Activated CD4-positive, alpha-beta memory T cell treated with anti-CD3 and anti-CD28 coated beads for 36 hours (primary cell): ENCODE data around the gene DNAJA2. TPM values are rescaled to one million over a fixed set of nuclear protein-coding genes. Genes with fewer than 3 reads are reported as not detected.

Experiments
- CTCF ChIA-PET: fragments of 350-600 bp; sonication (Branson Sonifier 250); formaldehyde crosslinking; loops from one replicate; lab custom pipeline; 2021; ENCODE audit warnings: antibody characterized with exemption, inconsistent platforms; lab: Charles Lee
- POLR2A ChIA-PET: fragments of 350-600 bp; sonication (Branson Sonifier 250); formaldehyde crosslinking; loops from one replicate; lab custom pipeline; 2021; ENCODE audit warnings: antibody characterized with exemption; lab: Charles Lee
- DNase-seq: peaks from one replicate; pipeline ENCODE4 v3.0.0-alpha.2; 2020
- H3K27ac Mint-ChIP-seq: one replicate; pipeline ENCODE4 v1.8.0; 2021; ENCODE audit warnings: mixed read lengths
- H3K27me3 Mint-ChIP-seq: one replicate; pipeline ENCODE4 v1.8.0; 2021; ENCODE audit warnings: mixed read lengths
- H3K36me3 Mint-ChIP-seq: one replicate; pipeline ENCODE4 v1.8.0; 2021; ENCODE audit warnings: mixed read lengths
- H3K4me1 Mint-ChIP-seq: one replicate; pipeline ENCODE4 v1.8.0; 2021; ENCODE audit warnings: low read depth, mixed read lengths
- H3K4me3 Mint-ChIP-seq: one replicate; pipeline ENCODE4 v1.8.0; 2021; ENCODE audit warnings: mild to moderate bottlenecking, mixed read lengths
- H3K9me3 Mint-ChIP-seq: one replicate; pipeline ENCODE4 v1.8.0; 2021; ENCODE audit warnings: mixed read lengths
- intact Hi-C: fragments of 100-400 bp; cut with micrococcal nuclease; formaldehyde crosslinking; loops from one replicate; pipeline ENCODE4 v1.15.1; 2023
- total RNA-seq, 2 experiments: library from RNA; stranded (reverse); gene quantifications; one replicate each; pipeline ENCODE4 v1.2.3, GENCODE V29; 2021

DNAJA2 gene
- total RNA-seq, 2 experiments from 2014 or later, result 78.9 to 80.6 TPM

- no peak for DNase-seq
- Mint-ChIP-seq H3K27me3 (no peaks in the 10 kb centered on the region), H3K36me3 (peaks cover 26% of the 10 kb centered on the region), H3K27ac (no peak overlapping the region), H3K4me1 (no peaks in the 10 kb centered on the region), H3K4me3 (no peak overlapping the region), H3K9me3 (no peaks in the 10 kb centered on the region)
- ChIA-PET POLR2A (no interaction called here), CTCF (interaction anchor here (0.7 to 7.7 kb wide), 4 partner anchors 32 to 250 kb away, joined by 3 to 59 read pairs (median 3); no protein-coding TSS in a partner anchor)
- intact Hi-C loops, result loop anchor here (10.0 kb wide), 1 partner anchor 372 kb away; no protein-coding TSS in a partner anchor
Measured at GRCh38 chr16:46927273-46927672, 46.2 kb downstream of the DNAJA2 start.

GRCh38 chr16:46926470-46927225, 46.8 kb downstream of the DNAJA2 start:
- intact Hi-C loops, result loop anchor here (10.0 kb wide), 1 partner anchor 372 kb away; no protein-coding TSS in a partner anchor
- ChIA-PET POLR2A (no interaction called here), CTCF (interaction anchor here (0.7 to 7.7 kb wide), 4 partner anchors 31 to 253 kb away, joined by 3 to 59 read pairs (median 4); no protein-coding TSS in a partner anchor)
- Mint-ChIP-seq H3K27me3 (no peaks in the 10 kb centered on the region), H3K4me1 (no peaks in the 10 kb centered on the region), H3K27ac (no peak overlapping the region), H3K36me3 (peaks cover 29% of the 10 kb centered on the region), H3K9me3 (no peaks in the 10 kb centered on the region), H3K4me3 (no peak overlapping the region)
- no peak for DNase-seq

- intact Hi-C loops, result loop anchor here (10.0 kb wide), 1 partner anchor 370 kb away; no protein-coding TSS in a partner anchor
- Mint-ChIP-seq H3K9me3 (no peaks in the 10 kb centered on the region), H3K27ac (no peak overlapping the region), H3K4me1 (peaks cover 2% of the 10 kb centered on the region), H3K36me3 (peaks cover 32% of the 10 kb centered on the region), H3K27me3 (no peaks in the 10 kb centered on the region), H3K4me3 (no peak overlapping the region)
- CTCF ChIA-PET, result interaction anchor here (1.9 to 7.7 kb wide), 2 partner anchors 16 to 71 kb away, joined by 5 to 59 read pairs; no protein-coding TSS in a partner anchor
- POLR2A ChIA-PET, result no interaction called here
- DNase-seq, result no peak
Measured at GRCh38 chr16:46924402-46924801, 49.1 kb downstream of the DNAJA2 start.

- intact Hi-C loops, result loop anchor here (10.0 kb wide), 1 partner anchor 369 kb away; no protein-coding TSS in a partner anchor
- ChIA-PET POLR2A (no interaction called here), CTCF (interaction anchor here (0.5 to 7.7 kb wide), 2 partner anchors 16 to 70 kb away, joined by 3 to 59 read pairs; no protein-coding TSS in a partner anchor)
- no peak overlapping the region for H3K27ac Mint-ChIP-seq
- H3K27me3 Mint-ChIP-seq, result no peaks in the 10 kb centered on the region
- peaks cover 33% of the 10 kb centered on the region for H3K36me3 Mint-ChIP-seq
- no peak overlapping the region for H3K4me3 Mint-ChIP-seq
- DNase-seq, result no peak
- H3K9me3 Mint-ChIP-seq, result no peaks in the 10 kb centered on the region
- H3K4me1 Mint-ChIP-seq, result peaks cover 9% of the 10 kb centered on the region
Measured at GRCh38 chr16:46923513-46924295, 49.8 kb downstream of the DNAJA2 start.

GRCh38 chr16:46922239-46922638, 51.2 kb downstream of the DNAJA2 start:
- H3K27me3 Mint-ChIP-seq, result no peaks in the 10 kb centered on the region
- intact Hi-C loops, result loop anchor here (10.0 kb wide), 1 partner anchor 367 kb away; no protein-coding TSS in a partner anchor
- no peak overlapping the region for H3K4me3 Mint-ChIP-seq
- H3K9me3 Mint-ChIP-seq, result no peaks in the 10 kb centered on the region
- H3K4me1 Mint-ChIP-seq, result peaks cover 10% of the 10 kb centered on the region
- no peak for DNase-seq
- H3K36me3 Mint-ChIP-seq, result peaks cover 28% of the 10 kb centered on the region
- POLR2A ChIA-PET, result no interaction called here
- H3K27ac Mint-ChIP-seq, result no peak overlapping the region
- CTCF ChIA-PET, result interaction anchor here (1.1 to 1.3 kb wide), 2 partner anchors 13 to 68 kb away, joined by 3 to 7 read pairs; no protein-coding TSS in a partner anchor

GRCh38 chr16:46920402-46921068, 52.9 kb downstream of the DNAJA2 start:
- Mint-ChIP-seq H3K4me1 (peaks cover 10% of the 10 kb centered on the region), H3K4me3 (no peak overlapping the region), H3K27me3 (no peaks in the 10 kb centered on the region), H3K27ac (no peak overlapping the region), H3K9me3 (no peaks in the 10 kb centered on the region), H3K36me3 (peaks cover 26% of the 10 kb centered on the region)
- DNase-seq, result no peak
- POLR2A ChIA-PET, result no interaction called here
- CTCF ChIA-PET, result interaction anchor here (4.1 to 4.4 kb wide), 2 partner anchors 9 to 67 kb away, joined by 17 to 27 read pairs; no protein-coding TSS in a partner anchor
- intact Hi-C loops, result loop anchor here (10.0 kb wide), 1 partner anchor 366 kb away; no protein-coding TSS in a partner anchor

GRCh38 chr16:46918905-46919792, 54.3 kb downstream of the DNAJA2 start:
- CTCF ChIA-PET, result interaction anchor here (0.7 to 4.4 kb wide), 4 partner anchors 10 to 245 kb away, joined by 3 to 27 read pairs (median 10); no protein-coding TSS in a partner anchor
- POLR2A ChIA-PET, result no interaction called here
- no peaks in the 10 kb centered on the region for H3K9me3 Mint-ChIP-seq
- H3K27ac Mint-ChIP-seq, result no peak overlapping the region
- no peak overlapping the region for H3K4me3 Mint-ChIP-seq
- H3K36me3 Mint-ChIP-seq, result peaks cover 28% of the 10 kb centered on the region
- H3K4me1 Mint-ChIP-seq, result peaks cover 10% of the 10 kb centered on the region
- H3K27me3 Mint-ChIP-seq, result no peaks in the 10 kb centered on the region
- intact Hi-C loops, result loop anchor here (2.0 kb wide), 1 partner anchor 64 kb away; no protein-coding TSS in a partner anchor
- DNase-seq, result peak; percentile 51

GRCh38 chr16:46918400-46918799, 55.1 kb downstream of the DNAJA2 start:
- POLR2A ChIA-PET, result no interaction called here
- peaks cover 24% of the 10 kb centered on the region for H3K36me3 Mint-ChIP-seq
- H3K27ac Mint-ChIP-seq, result no peak overlapping the region
- CTCF ChIA-PET, result interaction anchor here (0.9 to 4.4 kb wide), 5 partner anchors 9 to 245 kb away, joined by 3 to 27 read pairs (median 4); no protein-coding TSS in a partner anchor
- H3K4me3 Mint-ChIP-seq, result no peak overlapping the region
- H3K4me1 Mint-ChIP-seq, result peaks cover 10% of the 10 kb centered on the region
- no peaks in the 10 kb centered on the region for H3K27me3 Mint-ChIP-seq
- intact Hi-C loops, result loop anchor here (2.0 kb wide), 1 partner anchor 64 kb away; no protein-coding TSS in a partner anchor
- no peak for DNase-seq
- H3K9me3 Mint-ChIP-seq, result no peaks in the 10 kb centered on the region

GRCh38 chr16:46916980-46917379, 56.5 kb downstream of the DNAJA2 start:
- H3K27me3 Mint-ChIP-seq, result no peaks in the 10 kb centered on the region
- no peak overlapping the region for H3K27ac Mint-ChIP-seq
- peaks cover 14% of the 10 kb centered on the region for H3K36me3 Mint-ChIP-seq
- DNase-seq, result no peak
- H3K4me3 Mint-ChIP-seq, result no peak overlapping the region
- peaks cover 10% of the 10 kb centered on the region for H3K4me1 Mint-ChIP-seq
- intact Hi-C loops, result no loop called here
- no peaks in the 10 kb centered on the region for H3K9me3 Mint-ChIP-seq
- POLR2A ChIA-PET, result no interaction called here
- CTCF ChIA-PET, result interaction anchor here (1.0 to 4.4 kb wide), 3 partner anchors 10 to 63 kb away, joined by 5 to 27 read pairs (median 17); no protein-coding TSS in a partner anchor

- no peak overlapping the region for H3K4me3 Mint-ChIP-seq
- H3K27ac Mint-ChIP-seq, result no peak overlapping the region
- H3K9me3 Mint-ChIP-seq, result no peaks in the 10 kb centered on the region
- no peaks in the 10 kb centered on the region for H3K27me3 Mint-ChIP-seq
- ChIA-PET POLR2A (no interaction called here), CTCF (no interaction called here)
- no peak for DNase-seq
- intact Hi-C loops, result no loop called here
- peaks cover 22% of the 10 kb centered on the region for H3K36me3 Mint-ChIP-seq
- H3K4me1 Mint-ChIP-seq, result peaks cover 15% of the 10 kb centered on the region
Measured at GRCh38 chr16:46915483-46916025, 57.9 kb downstream of the DNAJA2 start.
